ENCODE results near the gene SKAP2. TPM values are rescaled to one million over a fixed set of nuclear protein-coding genes. Genes with fewer than 3 reads are reported as not detected.

SKAP2 gene
- total RNA-seq, 1 donor from 2014 or later, result 3.3 TPM

- DNase-seq (ENCODE audit: low spot score), result no peak
- Mint-ChIP-seq H3K27me3 (ENCODE audit: insufficient read depth) (peaks cover 28% of the 10 kb centered on the region), H3K9me3 (no peaks in the 10 kb centered on the region), H3K4me3 (no peak overlapping the region), H3K27ac (no peak overlapping the region), H3K36me3 (ENCODE audit: low read depth) (no peaks in the 10 kb centered on the region), H3K4me1 (ENCODE audit: low read depth) (no peaks in the 10 kb centered on the region)
- intact Hi-C loops (cut with micrococcal nuclease), result no loop called here
Observed at GRCh38 chr7:26648554-26648953, 215.8 kb downstream of the SKAP2 start.

- Mint-ChIP-seq H3K27ac (no peak overlapping the region), H3K27me3 (ENCODE audit: insufficient read depth) (peaks cover 18% of the 10 kb centered on the region), H3K36me3 (ENCODE audit: low read depth) (no peaks in the 10 kb centered on the region), H3K4me3 (no peak overlapping the region), H3K4me1 (ENCODE audit: low read depth) (no peaks in the 10 kb centered on the region), H3K9me3 (no peaks in the 10 kb centered on the region)
- no peak for DNase-seq (ENCODE audit: low spot score)
- intact Hi-C loops (cut with micrococcal nuclease), result no loop called here
Observed at GRCh38 chr7:26646336-26647048, 217.9 kb downstream of the SKAP2 start.

GRCh38 chr7:26645121-26645520, 219.3 kb downstream of the SKAP2 start:
- Mint-ChIP-seq H3K4me1 (ENCODE audit: low read depth) (no peaks in the 10 kb centered on the region), H3K27ac (no peak overlapping the region), H3K27me3 (ENCODE audit: insufficient read depth) (peaks cover 20% of the 10 kb centered on the region), H3K36me3 (ENCODE audit: low read depth) (no peaks in the 10 kb centered on the region), H3K4me3 (no peak overlapping the region), H3K9me3 (no peaks in the 10 kb centered on the region)
- no peak for DNase-seq (ENCODE audit: low spot score)
- intact Hi-C loops (cut with micrococcal nuclease), result no loop called here

- Mint-ChIP-seq H3K27me3 (ENCODE audit: insufficient read depth) (peaks cover 3% of the 10 kb centered on the region), H3K9me3 (no peaks in the 10 kb centered on the region), H3K36me3 (ENCODE audit: low read depth) (no peaks in the 10 kb centered on the region), H3K27ac (no peak overlapping the region), H3K4me1 (ENCODE audit: low read depth) (no peaks in the 10 kb centered on the region), H3K4me3 (no peak overlapping the region)
- intact Hi-C loops (cut with micrococcal nuclease), result no loop called here
- DNase-seq (ENCODE audit: low spot score), result no peak
Observed at GRCh38 chr7:26642416-26642815, 222.0 kb downstream of the SKAP2 start.

GRCh38 chr7:26639695-26640094, 224.7 kb downstream of the SKAP2 start:
- peaks cover under 1% of the 10 kb centered on the region for H3K36me3 Mint-ChIP-seq (ENCODE audit: low read depth)
- H3K27me3 Mint-ChIP-seq (ENCODE audit: insufficient read depth), result peaks cover 2% of the 10 kb centered on the region
- no peak for DNase-seq (ENCODE audit: low spot score)
- intact Hi-C loops (cut with micrococcal nuclease), result no loop called here
- peaks cover under 1% of the 10 kb centered on the region for H3K9me3 Mint-ChIP-seq
- H3K4me3 Mint-ChIP-seq, result no peak overlapping the region
- peaks cover 2% of the 10 kb centered on the region for H3K4me1 Mint-ChIP-seq (ENCODE audit: low read depth)
- H3K27ac Mint-ChIP-seq, result no peak overlapping the region

GRCh38 chr7:26639111-26639510, 225.3 kb downstream of the SKAP2 start:
- peaks cover 8% of the 10 kb centered on the region for H3K4me1 Mint-ChIP-seq (ENCODE audit: low read depth)
- peaks cover 2% of the 10 kb centered on the region for H3K27me3 Mint-ChIP-seq (ENCODE audit: insufficient read depth)
- DNase-seq (ENCODE audit: low spot score), result no peak
- H3K9me3 Mint-ChIP-seq, result peaks cover 6% of the 10 kb centered on the region
- no peak overlapping the region for H3K27ac Mint-ChIP-seq
- no peak overlapping the region for H3K4me3 Mint-ChIP-seq
- peaks cover 2% of the 10 kb centered on the region for H3K36me3 Mint-ChIP-seq (ENCODE audit: low read depth)
- intact Hi-C loops (cut with micrococcal nuclease), result no loop called here

GRCh38 chr7:26638140-26638539, 226.2 kb downstream of the SKAP2 start:
- H3K4me3 Mint-ChIP-seq, result no peak overlapping the region

GRCh38 chr7:26637610-26638009, 226.8 kb downstream of the SKAP2 start:
- Mint-ChIP-seq H3K27ac (no peak overlapping the region), H3K36me3 (ENCODE audit: low read depth) (peaks cover 4% of the 10 kb centered on the region), H3K9me3 (peaks cover 11% of the 10 kb centered on the region), H3K4me1 (ENCODE audit: low read depth) (peaks cover 17% of the 10 kb centered on the region), H3K4me3 (no peak overlapping the region), H3K27me3 (ENCODE audit: insufficient read depth) (peaks cover 2% of the 10 kb centered on the region)
- intact Hi-C loops (cut with micrococcal nuclease), result no loop called here
- DNase-seq (ENCODE audit: low spot score), result no peak

More at GRCh38 chr7:26638140-26638539, 226.2 kb downstream of the SKAP2 start:
- Mint-ChIP-seq H3K4me1 (ENCODE audit: low read depth) (peaks cover 17% of the 10 kb centered on the region), H3K9me3 (peaks cover 11% of the 10 kb centered on the region), H3K27ac (no peak overlapping the region), H3K36me3 (ENCODE audit: low read depth) (peaks cover 4% of the 10 kb centered on the region), H3K27me3 (ENCODE audit: insufficient read depth) (peaks cover 2% of the 10 kb centered on the region)
- intact Hi-C loops (cut with micrococcal nuclease), result no loop called here
- DNase-seq (ENCODE audit: low spot score), result no peak

- H3K27me3 Mint-ChIP-seq (ENCODE audit: insufficient read depth), result peaks cover 2% of the 10 kb centered on the region
- H3K36me3 Mint-ChIP-seq (ENCODE audit: low read depth), result peaks cover 4% of the 10 kb centered on the region
- peaks cover 11% of the 10 kb centered on the region for H3K9me3 Mint-ChIP-seq
- no peak for DNase-seq (ENCODE audit: low spot score)
- peaks cover 17% of the 10 kb centered on the region for H3K4me1 Mint-ChIP-seq (ENCODE audit: low read depth)
- no peak overlapping the region for H3K4me3 Mint-ChIP-seq
- H3K27ac Mint-ChIP-seq, result no peak overlapping the region
- intact Hi-C loops (cut with micrococcal nuclease), result no loop called here
Observed at GRCh38 chr7:26636808-26637207, 227.6 kb downstream of the SKAP2 start.

- DNase-seq (ENCODE audit: low spot score), result no peak
- no peak overlapping the region for H3K27ac Mint-ChIP-seq
- no peaks in the 10 kb centered on the region for H3K27me3 Mint-ChIP-seq (ENCODE audit: insufficient read depth)
- peaks cover 17% of the 10 kb centered on the region for H3K4me1 Mint-ChIP-seq (ENCODE audit: low read depth)
- H3K9me3 Mint-ChIP-seq, result peaks cover 11% of the 10 kb centered on the region
- H3K36me3 Mint-ChIP-seq (ENCODE audit: low read depth), result peaks cover 4% of the 10 kb centered on the region
- intact Hi-C loops (cut with micrococcal nuclease), result no loop called here
- peak overlapping the region; percentile 49 for H3K4me3 Mint-ChIP-seq
Observed at GRCh38 chr7:26633557-26633956, 230.8 kb downstream of the SKAP2 start.

GRCh38 chr7:26631601-26632000, 232.8 kb downstream of the SKAP2 start:
- peaks cover 17% of the 10 kb centered on the region for H3K4me1 Mint-ChIP-seq (ENCODE audit: low read depth)
- intact Hi-C loops (cut with micrococcal nuclease), result no loop called here
- H3K36me3 Mint-ChIP-seq (ENCODE audit: low read depth), result peaks cover 4% of the 10 kb centered on the region
- H3K4me3 Mint-ChIP-seq, result no peak overlapping the region
- H3K27ac Mint-ChIP-seq, result no peak overlapping the region
- no peaks in the 10 kb centered on the region for H3K27me3 Mint-ChIP-seq (ENCODE audit: insufficient read depth)
- peaks cover 11% of the 10 kb centered on the region for H3K9me3 Mint-ChIP-seq
- DNase-seq (ENCODE audit: low spot score), result no peak

GRCh38 chr7:26630941-26631580, 233.3 kb downstream of the SKAP2 start:
- peaks cover 3% of the 10 kb centered on the region for H3K27me3 Mint-ChIP-seq (ENCODE audit: insufficient read depth)
- H3K27ac Mint-ChIP-seq, result no peak overlapping the region
- intact Hi-C loops (cut with micrococcal nuclease), result no loop called here
- no peak overlapping the region for H3K4me3 Mint-ChIP-seq
- no peak for DNase-seq (ENCODE audit: low spot score)
- peaks cover 11% of the 10 kb centered on the region for H3K9me3 Mint-ChIP-seq
- peaks cover 4% of the 10 kb centered on the region for H3K36me3 Mint-ChIP-seq (ENCODE audit: low read depth)
- H3K4me1 Mint-ChIP-seq (ENCODE audit: low read depth), result peaks cover 17% of the 10 kb centered on the region

- no peak overlapping the region for H3K27ac Mint-ChIP-seq
- peaks cover 17% of the 10 kb centered on the region for H3K4me1 Mint-ChIP-seq (ENCODE audit: low read depth)
- intact Hi-C loops (cut with micrococcal nuclease), result no loop called here
Observed at GRCh38 chr7:26630361-26630760, 234.0 kb downstream of the SKAP2 start.

More at GRCh38 chr7:26630361-26630760, 234.0 kb downstream of the SKAP2 start:
- H3K36me3 Mint-ChIP-seq (ENCODE audit: low read depth), result peaks cover 4% of the 10 kb centered on the region
- DNase-seq (ENCODE audit: low spot score), result no peak
- peaks cover 4% of the 10 kb centered on the region for H3K27me3 Mint-ChIP-seq (ENCODE audit: insufficient read depth)
- no peak overlapping the region for H3K4me3 Mint-ChIP-seq
- H3K9me3 Mint-ChIP-seq, result peaks cover 11% of the 10 kb centered on the region

All from activated T-helper 1 cell treated with anti-CD3 and anti-CD28 coated beads, Interleukin-12 subunit alpha, Interleukin-12 subunit beta, Interleukin-2, Interleukin-4 antibody, amounts not matched to agents 30 ng/mL and 10 ng/mL and 1 ng/mL, durations not matched to agents 14 hours and 24 hours and 36 hours (primary cell).